Endothelial cell of hepatic sinusoid (primary cell): Measurements from ENCODE around the gene HOXC10.

Source experiments
- in situ Hi-C: cut with HindIII; loops from 2 replicates; pipeline ENCODE4 v1.10.0; 2017; ENCODE audit warnings: low sequenced_read_pairs

HOXC10 gene

DNA sequence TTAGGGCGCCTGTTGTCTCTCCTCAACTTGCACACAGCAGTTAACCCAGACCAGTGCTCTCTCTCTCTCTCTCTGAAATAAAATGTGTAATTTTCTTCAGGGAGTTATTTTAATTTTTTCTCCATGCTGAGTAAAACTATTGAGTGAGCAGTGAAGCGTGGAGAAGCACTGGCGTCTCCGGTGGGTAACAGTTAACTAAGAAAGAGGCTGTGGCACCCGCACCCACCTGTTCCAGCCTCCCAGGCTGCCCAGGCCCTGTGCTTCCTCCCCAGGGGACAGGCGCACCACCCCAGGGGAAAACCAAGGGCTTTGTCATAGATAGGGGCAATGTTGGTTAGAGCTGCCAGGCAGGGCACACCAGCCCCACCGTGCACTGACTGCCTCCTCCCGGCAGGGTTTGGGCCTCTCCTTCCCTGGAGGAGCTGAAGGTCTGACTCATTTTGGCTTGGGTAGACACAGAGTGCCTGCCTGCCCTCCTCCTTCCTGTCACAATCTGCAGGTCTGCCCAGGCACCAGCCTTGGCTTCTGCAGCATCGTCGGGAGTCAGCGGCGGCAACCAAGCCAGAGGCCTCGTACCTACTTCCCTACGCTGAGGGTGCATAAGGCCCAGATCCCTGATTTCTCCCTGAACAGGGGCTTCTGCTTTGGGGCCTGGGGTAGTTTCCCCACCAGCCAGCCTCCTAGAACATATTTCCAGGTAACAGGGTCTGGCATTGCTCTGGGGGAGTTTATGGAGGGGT lies 51.8 kb downstream of the HOXC10 start:
- in situ Hi-C loops: no loop called here

GRCh38 chr12:54037360-54038283 lies 52.7 kb downstream of the HOXC10 start:
- in situ Hi-C loops: no loop called here

- in situ Hi-C loops: no loop called here
Observed at GRCh38 chr12:54038284-54038870, 53.4 kb downstream of the HOXC10 start.

DNA sequence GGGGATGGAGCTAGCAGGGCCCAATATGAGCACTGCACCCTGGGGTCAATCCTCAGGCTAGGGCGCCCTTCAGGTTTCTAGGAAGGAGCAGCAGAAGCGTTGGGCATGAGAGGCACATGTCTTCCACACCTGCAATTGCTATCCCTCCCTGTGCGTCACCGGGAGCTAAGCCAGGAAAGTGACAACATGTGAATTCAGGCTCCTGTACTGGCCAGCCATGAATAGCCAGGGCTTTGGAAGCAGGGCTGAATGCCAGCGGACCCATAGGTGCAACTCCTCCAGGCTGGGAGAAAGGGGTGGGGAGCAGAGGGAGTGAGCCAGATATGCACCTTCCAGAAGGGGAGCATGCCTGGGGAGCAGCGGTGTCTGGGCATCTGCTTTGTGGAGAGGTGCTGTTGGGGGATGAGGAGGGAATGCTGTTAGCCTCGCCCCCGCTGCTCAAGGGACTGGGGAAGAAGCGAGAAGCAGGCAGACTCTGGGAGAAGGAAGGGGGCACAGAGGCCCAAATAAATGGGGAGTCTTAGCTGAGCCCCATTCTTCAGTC lies 54.0 kb downstream of the HOXC10 start:
- in situ Hi-C loops: no loop called here

GRCh38 chr12:54039417-54040147 lies 54.6 kb downstream of the HOXC10 start:
- in situ Hi-C loops: no loop called here
